Gastrocnemius medialis (tissue), 4 donors: ENCODE data around the gene PRL.

Experiments used
- POLR2A ChIP-seq, 2 donors: fragments of 450-650 bp; IDR thresholded peaks; one replicate each; pipeline ENCODE4 v1.6.1; 2017; ENCODE audit warnings: antibody characterized with exemption in 2 of 2, mild to moderate bottlenecking in 2 of 2, moderate library complexity in 2 of 2
- TF ChIP-seq, protein P1 (sequence below), 5 experiments: fragments of 450-650 bp in 3 of 5; fragments of 200-600 bp in 2 of 5; sonication (generic) in 2 of 5; IDR thresholded peaks in 4 of 5; conservative IDR thresholded peaks in 1 of 5; 1 replicate in 4 of 5; 2 replicates in 1 of 5; pipeline ENCODE4 v1.5.1; 2016 to 2019; ENCODE audit warnings: antibody characterized with exemption in 5 of 5, mild to moderate bottlenecking in 3 of 5, moderate library complexity in 3 of 5

DNA sequence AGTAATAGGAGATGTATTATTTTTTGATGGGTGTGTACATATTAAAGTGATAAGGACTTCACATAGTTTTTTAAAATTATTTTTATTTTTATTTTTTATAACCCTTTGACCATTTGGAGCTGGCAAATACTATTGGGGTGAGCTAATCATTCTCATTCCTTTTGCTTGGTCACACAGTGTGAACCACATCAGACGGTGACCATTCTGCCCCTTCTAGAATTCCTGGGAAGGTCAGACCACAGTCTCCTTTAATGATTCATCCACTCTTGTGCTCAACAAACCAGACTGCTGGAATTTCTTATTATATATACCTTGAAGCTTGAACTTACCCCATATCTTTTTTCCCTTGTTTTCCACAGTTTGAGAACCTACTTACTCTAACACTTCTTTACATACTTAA, 23.9 kb upstream of the PRL start:
- TF ChIP-seq, protein P1, sequence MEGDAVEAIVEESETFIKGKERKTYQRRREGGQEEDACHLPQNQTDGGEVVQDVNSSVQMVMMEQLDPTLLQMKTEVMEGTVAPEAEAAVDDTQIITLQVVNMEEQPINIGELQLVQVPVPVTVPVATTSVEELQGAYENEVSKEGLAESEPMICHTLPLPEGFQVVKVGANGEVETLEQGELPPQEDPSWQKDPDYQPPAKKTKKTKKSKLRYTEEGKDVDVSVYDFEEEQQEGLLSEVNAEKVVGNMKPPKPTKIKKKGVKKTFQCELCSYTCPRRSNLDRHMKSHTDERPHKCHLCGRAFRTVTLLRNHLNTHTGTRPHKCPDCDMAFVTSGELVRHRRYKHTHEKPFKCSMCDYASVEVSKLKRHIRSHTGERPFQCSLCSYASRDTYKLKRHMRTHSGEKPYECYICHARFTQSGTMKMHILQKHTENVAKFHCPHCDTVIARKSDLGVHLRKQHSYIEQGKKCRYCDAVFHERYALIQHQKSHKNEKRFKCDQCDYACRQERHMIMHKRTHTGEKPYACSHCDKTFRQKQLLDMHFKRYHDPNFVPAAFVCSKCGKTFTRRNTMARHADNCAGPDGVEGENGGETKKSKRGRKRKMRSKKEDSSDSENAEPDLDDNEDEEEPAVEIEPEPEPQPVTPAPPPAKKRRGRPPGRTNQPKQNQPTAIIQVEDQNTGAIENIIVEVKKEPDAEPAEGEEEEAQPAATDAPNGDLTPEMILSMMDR (IDR thresholded peaks at IDR 0.05 in 4 of 5, conservative IDR thresholded peaks at IDR 0.05 in 1 of 5): no peak
- no peak for TF ChIP-seq POLR2A (IDR thresholded peaks at IDR 0.05)
